GM21717 (cell line): Measurements from ENCODE around the gene MORF4L2.

ENCODE experiments used
- ATAC-seq: cut with Tn5 transposase; IDR thresholded peaks from one replicate; pipeline ENCODE4 v1.9.1; 2021; ENCODE audit warnings: mild to moderate bottlenecking, moderate library complexity; ENCODE audit not compliant: unreplicated experiment

The MORF4L2 gene

GRCh38 chrX:103686199-103687072 lies at the start of gene MORF4L2:
Gene MORF4L2, minus strand, starts transcription at chrX:103686699. Its CDS starts 9,672 bp downstream, at chrX:103677027.
- peak; percentile 92 for ATAC-seq

GRCh38 chrX:103734125-103734760 lies 47.7 kb upstream of the MORF4L2 start:
- ATAC-seq: no peak

GRCh38 chrX:103733017-103733416 lies 46.5 kb upstream of the MORF4L2 start:
- ATAC-seq: no peak

- ATAC-seq: no peak
Observed at GRCh38 chrX:103730796-103731493, 44.4 kb upstream of the MORF4L2 start.

- ATAC-seq: no peak
Observed at GRCh38 chrX:103730147-103730795, 43.8 kb upstream of the MORF4L2 start.

GRCh38 chrX:103729015-103729414 lies 42.5 kb upstream of the MORF4L2 start:
- ATAC-seq: no peak

- no peak for ATAC-seq
Observed at GRCh38 chrX:103727115-103727514, 40.6 kb upstream of the MORF4L2 start.

GRCh38 chrX:103726477-103726876 lies 40.0 kb upstream of the MORF4L2 start:
- ATAC-seq: no peak

GRCh38 chrX:103722505-103722904 lies 36.0 kb upstream of the MORF4L2 start:
- no peak for ATAC-seq

GRCh38 chrX:103718120-103718519 lies 31.6 kb upstream of the MORF4L2 start:
- ATAC-seq: no peak

- ATAC-seq: no peak
Observed at GRCh38 chrX:103716962-103717361, 30.5 kb upstream of the MORF4L2 start.

GRCh38 chrX:103710609-103711008 lies 24.1 kb upstream of the MORF4L2 start, which contains the start of gene TMEM31:
Gene TMEM31, plus strand, starts transcription at chrX:103710909. Its CDS starts 1,350 bp downstream, at chrX:103712259.
- no peak for ATAC-seq

GRCh38 chrX:103704863-103705262 lies 18.4 kb upstream of the MORF4L2 start:
- no peak for ATAC-seq

GRCh38 chrX:103699243-103699642 lies 12.7 kb upstream of the MORF4L2 start:
- no peak for ATAC-seq

- no peak for ATAC-seq
Observed at GRCh38 chrX:103697687-103698086, 11.2 kb upstream of the MORF4L2 start.

GRCh38 chrX:103691059-103691458 lies 4.6 kb upstream of the MORF4L2 start:
- ATAC-seq: no peak

- ATAC-seq: no peak
Observed at GRCh38 chrX:103688946-103689345, 2.4 kb upstream of the MORF4L2 start.

- ATAC-seq: no peak
Observed at GRCh38 chrX:103687696-103688201, 1.2 kb upstream of the MORF4L2 start.

- peak; percentile 56 for ATAC-seq
Observed at GRCh38 chrX:103687073-103687695, 685 bp upstream of the MORF4L2 start.

- no peak for ATAC-seq
Observed at GRCh38 chrX:103685396-103685795, 1.1 kb downstream of the MORF4L2 start.
